CD4-positive, alpha-beta T cell treated with Interleukin-2 at 100 ng/mL for 4 hours (primary cell): ENCODE results near the gene GPANK1.

Source experiments
- DNase-seq: peaks from one replicate; pipeline ENCODE4 v3.0.0-alpha.2; 2020; ENCODE audit warnings: low spot score

GPANK1 gene

DNA sequence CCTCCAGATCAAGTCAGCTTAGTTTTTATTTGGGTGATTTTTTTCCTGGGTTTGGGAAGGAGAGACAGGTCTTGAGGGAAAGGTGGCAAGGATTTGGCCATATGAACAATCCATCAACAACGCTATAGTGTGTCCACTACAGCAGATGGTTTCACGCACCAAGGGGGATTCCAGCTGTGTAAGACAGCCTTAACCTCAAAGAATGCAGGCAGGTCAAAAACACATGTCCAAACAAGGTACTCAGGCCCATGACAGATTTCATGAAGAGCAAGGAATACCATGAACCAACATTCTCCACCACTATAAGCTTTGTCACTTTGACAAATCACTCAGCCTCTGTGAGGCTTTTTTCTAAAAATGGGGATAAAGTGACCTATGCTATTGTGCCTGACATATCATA lies 47.8 kb downstream of the GPANK1 start:
- no peak for DNase-seq

DNA sequence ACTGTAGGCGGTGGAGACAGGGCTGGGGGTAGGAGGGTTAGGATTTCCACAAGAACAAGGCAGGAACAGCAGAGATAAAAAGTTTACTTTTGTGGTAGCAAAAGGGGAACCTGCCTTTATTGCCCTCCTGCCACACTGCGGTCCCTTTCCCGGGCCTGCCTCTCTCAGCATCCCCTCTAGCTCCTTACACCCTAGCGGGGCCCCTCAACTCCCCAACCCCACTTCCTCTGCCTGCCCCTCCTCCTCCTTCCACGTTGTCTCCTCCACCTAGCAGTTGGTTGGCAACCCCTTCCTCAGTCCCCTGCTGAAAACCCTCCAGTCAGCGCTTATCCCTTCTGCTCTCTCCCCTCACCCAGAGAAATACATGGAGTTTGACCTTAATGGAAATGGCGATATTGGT lies 49.0 kb downstream of the GPANK1 start:
- DNase-seq: no peak

DNA sequence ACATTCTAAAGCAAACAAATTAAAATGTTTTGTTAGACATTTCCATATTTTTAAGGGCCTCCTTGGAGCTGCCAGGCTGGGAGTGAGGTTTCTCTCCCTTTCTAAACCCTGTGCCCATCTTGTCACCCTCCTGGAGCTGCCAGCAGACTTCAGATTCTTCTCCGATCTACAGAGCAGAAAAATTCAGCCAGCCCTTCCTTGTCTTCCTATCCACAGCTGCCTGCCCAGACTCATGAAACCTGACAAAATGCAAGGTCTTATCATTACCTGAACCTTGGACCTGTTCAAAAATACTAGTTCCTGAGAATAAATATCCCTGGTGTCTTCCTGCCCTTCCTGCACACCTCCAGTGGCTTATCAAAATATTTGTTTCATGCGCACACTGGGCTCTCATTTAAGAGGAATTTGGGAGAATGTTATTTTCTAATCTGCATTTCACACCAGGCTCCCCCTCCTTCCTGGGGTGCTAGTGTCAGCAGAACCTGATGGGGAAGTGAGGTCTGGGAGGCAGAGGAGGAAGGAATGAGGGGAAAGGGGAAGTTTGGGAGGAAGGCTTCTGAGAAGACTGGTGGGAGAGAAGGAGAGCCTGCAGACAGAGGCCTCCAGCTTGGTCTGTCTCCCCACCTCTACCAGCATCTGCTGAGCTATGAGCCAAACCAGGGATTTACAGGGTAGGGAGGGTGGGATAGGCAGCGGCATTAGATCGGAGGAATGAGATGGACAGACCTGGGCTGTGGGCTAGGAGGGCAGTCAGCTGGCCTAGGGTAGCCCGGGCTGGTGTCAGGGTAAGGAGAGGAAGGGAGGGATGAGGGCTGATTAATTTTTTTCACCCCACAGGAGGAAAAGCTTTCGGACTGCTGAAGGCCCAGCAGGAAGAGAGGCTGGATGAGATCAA lies 49.9 kb downstream of the GPANK1 start, which contains the start of gene AIF1:
TSS of gene AIF1 (plus strand) at position 551 of the 895 bp plus-strand sequence. CDS start at position 647, 96 bp downstream.
- no peak for DNase-seq

DNA sequence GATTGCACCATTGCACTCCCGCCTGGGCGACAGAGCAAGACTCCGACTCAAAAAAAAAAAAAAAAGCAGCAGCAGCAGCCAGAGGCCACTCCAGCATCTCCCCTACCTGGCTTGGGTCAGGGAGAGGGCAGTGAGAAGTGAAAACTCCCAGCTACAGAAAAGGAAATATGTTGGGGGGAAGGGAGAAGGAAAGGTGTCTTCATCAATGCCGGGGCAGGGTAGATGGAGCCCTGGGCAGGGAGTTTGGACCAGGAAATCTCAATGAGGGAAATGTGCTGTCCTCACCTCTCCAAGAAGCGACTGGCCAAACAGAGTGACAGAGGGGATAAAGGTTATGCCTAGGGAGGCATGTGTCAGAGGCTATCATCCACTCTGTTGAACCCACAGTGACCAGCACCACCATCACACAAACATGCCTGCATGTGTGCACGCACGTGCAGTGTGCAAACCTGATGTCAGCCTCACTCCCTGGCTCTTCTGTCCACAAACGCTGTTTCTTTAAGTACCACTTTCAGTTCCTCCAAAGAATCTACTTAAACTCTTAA lies 50.6 kb downstream of the GPANK1 start:
- DNase-seq: no peak
